Dermis microvascular lymphatic vessel endothelial cell (primary cell): ENCODE measurements around the gene TTBK2. TPM values are rescaled to one million over a fixed set of nuclear protein-coding genes. Genes with fewer than 3 reads are reported as not detected.
A peak's percentile ranks its signal among the peaks of the same experiment; 100 is the strongest.
"Not testable (repeated sequence)": the region's sequence is repeated elsewhere in the genome, so short reads cannot be mapped to it uniquely, and the experiment has no call there.

ENCODE experiments used
- DNase-seq, 2 donors: peaks; one replicate each; pipeline versions ENCODE4 v3.0.0 to v3.0.0-alpha.2; 2010; ENCODE audit warnings: low read depth in 2 of 2
- total RNA-seq: library from RNA; depleted of rRNA; stranded (reverse); fragments of >200 nt; gene quantifications from 2 replicates; pipeline ENCODE4 v1.2.1, GENCODE V29; 2014

Gene TTBK2
- total RNA-seq, 1 donor from 2014 or later: 7.1 TPM

GRCh38 chr15:42908538-42908937 is 12.0 kb downstream of the TTBK2 start:
- no peak for DNase-seq

- DNase-seq: no peak
Observed at GRCh38 chr15:42903388-42904324, 16.9 kb downstream of the TTBK2 start.

GRCh38 chr15:42893911-42894310 is 26.7 kb downstream of the TTBK2 start:
- not testable (repeated sequence) for DNase-seq

- peak in 1 of 2 donors; percentile 3 for DNase-seq
Observed at GRCh38 chr15:42891569-42891968, 29.0 kb downstream of the TTBK2 start.

GRCh38 chr15:42890161-42890913 is 30.2 kb downstream of the TTBK2 start:
- peak; percentile 43 to 86 for DNase-seq

- not testable (repeated sequence) for DNase-seq
Observed at GRCh38 chr15:42887384-42887783, 33.2 kb downstream of the TTBK2 start.

GRCh38 chr15:42880121-42880520 is 40.5 kb downstream of the TTBK2 start:
- no peak for DNase-seq

GRCh38 chr15:42879443-42879842 is 41.1 kb downstream of the TTBK2 start:
- DNase-seq: no peak

- DNase-seq: no peak
Observed at GRCh38 chr15:42876224-42876623, 44.4 kb downstream of the TTBK2 start.

GRCh38 chr15:42868683-42869082 is 51.9 kb downstream of the TTBK2 start:
- no peak for DNase-seq

- peak; percentile 4 to 33 for DNase-seq
Observed at GRCh38 chr15:42863572-42864239, 56.9 kb downstream of the TTBK2 start.

GRCh38 chr15:42858999-42859789 is 61.4 kb downstream of the TTBK2 start:
- no peak for DNase-seq

GRCh38 chr15:42858540-42858939 is 62.0 kb downstream of the TTBK2 start:
- DNase-seq: no peak

- DNase-seq: no peak
Observed at GRCh38 chr15:42854576-42854975, 66.0 kb downstream of the TTBK2 start.

GRCh38 chr15:42849836-42850235 is 70.7 kb downstream of the TTBK2 start:
- no peak for DNase-seq

- peak in 1 of 2 donors; percentile 8 for DNase-seq
Observed at GRCh38 chr15:42848846-42849245, 71.7 kb downstream of the TTBK2 start.

- DNase-seq: no peak
Observed at GRCh38 chr15:42846647-42847046, 73.9 kb downstream of the TTBK2 start.

- no peak for DNase-seq
Observed at GRCh38 chr15:42845581-42845980, 75.0 kb downstream of the TTBK2 start.

GRCh38 chr15:42843699-42844098 is 76.9 kb downstream of the TTBK2 start:
- no peak for DNase-seq

GRCh38 chr15:42836251-42836650 is 84.3 kb downstream of the TTBK2 start:
- no peak for DNase-seq

GRCh38 chr15:42832576-42832975 is 88.0 kb downstream of the TTBK2 start:
- DNase-seq: peak in 1 of 2 donors; percentile 32
